Measurements from ENCODE around the gene HOXA5. TPM values are rescaled to one million over a fixed set of nuclear protein-coding genes. Genes with fewer than 3 reads are reported as not detected.

HOXA5 gene
- total and polyA plus RNA-seq, 4 donors, result 20.6 to 171 (median 95.6) TPM

DNA sequence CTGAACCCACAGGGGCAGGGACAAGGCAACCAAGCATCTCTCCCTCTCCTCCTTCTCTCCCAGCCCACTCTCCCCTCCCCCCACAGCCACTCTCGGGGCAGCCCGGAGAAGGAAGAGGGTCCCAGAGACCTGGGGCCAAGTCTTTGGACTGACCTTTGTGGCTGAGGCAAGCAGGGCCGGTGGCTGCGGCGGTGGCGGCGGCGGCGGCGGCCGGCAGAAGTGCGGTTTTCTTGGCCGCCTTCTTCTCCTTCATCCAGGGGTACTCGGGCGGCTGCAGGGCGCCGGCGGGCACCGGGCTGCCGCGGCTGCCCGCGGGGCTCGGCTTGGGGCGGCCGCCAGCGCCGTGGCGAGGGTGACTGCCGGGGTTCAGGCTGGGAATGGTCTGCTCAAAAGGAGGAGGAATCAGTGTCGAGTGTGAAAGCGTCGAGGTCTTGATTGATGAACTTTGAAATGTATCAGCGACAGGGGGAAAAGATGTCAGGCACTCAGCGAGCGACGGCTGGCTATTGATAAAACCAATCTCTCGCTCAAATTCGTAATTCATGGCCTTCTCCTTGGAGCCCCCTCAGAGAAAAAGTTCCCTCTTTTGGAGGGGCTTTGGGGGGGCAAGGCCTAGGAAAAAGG lies 41.4 kb downstream of the HOXA5 start:
- Histone ChIP-seq H3K27ac (ENCODE audit: low read depth, low read length) (peak overlapping the region; percentile 98), H3K4me3 (ENCODE audit: low read depth, low read length) (peak overlapping the region; percentile 85), H3K9me3 (ENCODE audit: control insufficient read depth, insufficient read depth, low read length) (no peaks in the 10 kb centered on the region), H3K27me3 (ENCODE audit: control insufficient read depth, insufficient read depth, low read length) (peaks cover 22% of the 10 kb centered on the region), H3K36me3 (ENCODE audit: control insufficient read depth, insufficient read depth, low read length) (peaks cover 12% of the 10 kb centered on the region), H3K4me1 (ENCODE audit: control insufficient read depth, insufficient read depth, low read length) (peaks cover 63% of the 10 kb centered on the region)
- peak in 3 of 6 donors; percentile 22 to 69 (median 42) for DNase-seq (ENCODE audit: low read depth in 4 of 6, low spot score in 6 of 6)
- WGBS (ENCODE audit: insufficient coverage), result 2% methylated on average over 34 of the region's 39 CpGs

DNA sequence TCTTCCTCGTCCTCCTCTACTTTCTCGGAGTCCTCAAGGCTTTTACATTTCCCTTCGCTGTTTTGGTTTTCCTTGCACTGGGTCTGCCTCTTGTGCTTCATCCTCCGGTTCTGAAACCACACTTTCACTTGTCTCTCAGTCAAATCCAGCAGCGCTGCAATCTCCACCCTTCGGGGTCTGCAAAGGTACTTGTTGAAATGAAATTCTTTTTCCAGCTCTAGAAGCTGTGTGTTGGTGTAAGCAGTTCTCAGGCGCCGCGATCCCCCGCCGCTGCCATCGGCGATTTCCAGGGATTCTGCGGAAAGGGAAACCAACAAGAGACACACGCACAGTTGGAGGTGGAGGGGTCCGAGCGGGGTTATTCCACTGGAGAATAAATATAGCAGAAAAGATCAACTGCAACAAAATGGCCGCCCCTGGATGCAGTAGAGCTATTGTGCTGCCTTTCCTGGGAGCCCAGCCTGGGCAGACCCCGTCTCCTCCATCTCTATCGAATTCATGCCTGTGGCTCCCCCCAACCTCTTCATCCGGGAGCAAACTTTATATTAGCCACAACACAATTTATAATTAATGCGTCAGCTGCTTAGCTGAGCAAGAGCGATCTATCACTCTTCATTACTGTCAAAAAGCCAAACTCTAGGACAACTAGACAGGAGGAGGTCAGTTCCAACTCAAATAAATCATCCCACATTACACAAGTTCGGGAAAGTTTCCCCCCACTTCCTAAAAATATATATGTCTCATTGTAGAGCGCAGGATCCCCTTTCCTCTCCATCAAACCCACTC lies 42.1 kb downstream of the HOXA5 start:
- H3K27ac ChIP-seq (ENCODE audit: low read depth, low read length), result peak overlapping the region; percentile 98
- no peaks in the 10 kb centered on the region for H3K9me3 ChIP-seq (ENCODE audit: control insufficient read depth, insufficient read depth, low read length)
- H3K4me3 ChIP-seq (ENCODE audit: low read depth, low read length), result peak overlapping the region; percentile 85
- peak in 5 of 6 donors; percentile 47 to 88 (median 80) for DNase-seq (ENCODE audit: low read depth in 4 of 6, low spot score in 6 of 6)
- 14% methylated on average over 22 of the region's 25 CpGs for WGBS (ENCODE audit: insufficient coverage)
- peaks cover 8% of the 10 kb centered on the region for H3K36me3 ChIP-seq (ENCODE audit: control insufficient read depth, insufficient read depth, low read length)
- H3K4me1 ChIP-seq (ENCODE audit: control insufficient read depth, insufficient read depth, low read length), result peaks cover 64% of the 10 kb centered on the region
- H3K27me3 ChIP-seq (ENCODE audit: control insufficient read depth, insufficient read depth, low read length), result peaks cover 22% of the 10 kb centered on the region

GRCh38 chr7:27100694-27101170 lies 42.7 kb downstream of the HOXA5 start:
- peak in 4 of 6 donors; percentile 44 to 86 (median 54) for DNase-seq (ENCODE audit: low read depth in 4 of 6, low spot score in 6 of 6)
- 17% methylated on average over 8 of the region's 8 CpGs for WGBS (ENCODE audit: insufficient coverage)
- peak overlapping the region; percentile 85 for H3K4me3 ChIP-seq (ENCODE audit: low read depth, low read length)
- H3K9me3 ChIP-seq (ENCODE audit: control insufficient read depth, insufficient read depth, low read length), result no peaks in the 10 kb centered on the region
- H3K27ac ChIP-seq (ENCODE audit: low read depth, low read length), result peak overlapping the region; percentile 98
- peaks cover 59% of the 10 kb centered on the region for H3K4me1 ChIP-seq (ENCODE audit: control insufficient read depth, insufficient read depth, low read length)
- H3K36me3 ChIP-seq (ENCODE audit: control insufficient read depth, insufficient read depth, low read length), result peaks cover 8% of the 10 kb centered on the region
- peaks cover 20% of the 10 kb centered on the region for H3K27me3 ChIP-seq (ENCODE audit: control insufficient read depth, insufficient read depth, low read length)

GRCh38 chr7:27099453-27100370 lies 43.8 kb downstream of the HOXA5 start:
- DNase-seq (ENCODE audit: low read depth in 4 of 6, low spot score in 6 of 6), result peak in 3 of 6 donors; percentile 23 to 70 (median 48)
- peak overlapping the region; percentile 85 for H3K4me3 ChIP-seq (ENCODE audit: low read depth, low read length)
- WGBS (ENCODE audit: insufficient coverage), result no CpG with 5 or more reads among the region's 8 CpGs

GRCh38 chr7:27098578-27099451 lies 44.7 kb downstream of the HOXA5 start:
- WGBS (ENCODE audit: insufficient coverage), result 12% methylated on average over 21 of the region's 38 CpGs
- peak in 5 of 6 donors; percentile 43 to 91 (median 82) for DNase-seq (ENCODE audit: low read depth in 4 of 6, low spot score in 6 of 6)
- peak overlapping the region; percentile 98 for H3K27ac ChIP-seq (ENCODE audit: low read depth, low read length)
- H3K4me1 ChIP-seq (ENCODE audit: control insufficient read depth, insufficient read depth, low read length), result peaks cover 53% of the 10 kb centered on the region
- H3K4me3 ChIP-seq (ENCODE audit: low read depth, low read length), result peak overlapping the region; percentile 85
- H3K36me3 ChIP-seq (ENCODE audit: control insufficient read depth, insufficient read depth, low read length), result peaks cover 10% of the 10 kb centered on the region
- no peaks in the 10 kb centered on the region for H3K9me3 ChIP-seq (ENCODE audit: control insufficient read depth, insufficient read depth, low read length)
- peaks cover 32% of the 10 kb centered on the region for H3K27me3 ChIP-seq (ENCODE audit: control insufficient read depth, insufficient read depth, low read length)

More at GRCh38 chr7:27099453-27100370, 43.8 kb downstream of the HOXA5 start:
- peak overlapping the region; percentile 98 for H3K27ac ChIP-seq (ENCODE audit: low read depth, low read length)
- no peaks in the 10 kb centered on the region for H3K9me3 ChIP-seq (ENCODE audit: control insufficient read depth, insufficient read depth, low read length)
- peaks cover 30% of the 10 kb centered on the region for H3K27me3 ChIP-seq (ENCODE audit: control insufficient read depth, insufficient read depth, low read length)
- peaks cover 8% of the 10 kb centered on the region for H3K36me3 ChIP-seq (ENCODE audit: control insufficient read depth, insufficient read depth, low read length)
- peaks cover 56% of the 10 kb centered on the region for H3K4me1 ChIP-seq (ENCODE audit: control insufficient read depth, insufficient read depth, low read length)

DNA sequence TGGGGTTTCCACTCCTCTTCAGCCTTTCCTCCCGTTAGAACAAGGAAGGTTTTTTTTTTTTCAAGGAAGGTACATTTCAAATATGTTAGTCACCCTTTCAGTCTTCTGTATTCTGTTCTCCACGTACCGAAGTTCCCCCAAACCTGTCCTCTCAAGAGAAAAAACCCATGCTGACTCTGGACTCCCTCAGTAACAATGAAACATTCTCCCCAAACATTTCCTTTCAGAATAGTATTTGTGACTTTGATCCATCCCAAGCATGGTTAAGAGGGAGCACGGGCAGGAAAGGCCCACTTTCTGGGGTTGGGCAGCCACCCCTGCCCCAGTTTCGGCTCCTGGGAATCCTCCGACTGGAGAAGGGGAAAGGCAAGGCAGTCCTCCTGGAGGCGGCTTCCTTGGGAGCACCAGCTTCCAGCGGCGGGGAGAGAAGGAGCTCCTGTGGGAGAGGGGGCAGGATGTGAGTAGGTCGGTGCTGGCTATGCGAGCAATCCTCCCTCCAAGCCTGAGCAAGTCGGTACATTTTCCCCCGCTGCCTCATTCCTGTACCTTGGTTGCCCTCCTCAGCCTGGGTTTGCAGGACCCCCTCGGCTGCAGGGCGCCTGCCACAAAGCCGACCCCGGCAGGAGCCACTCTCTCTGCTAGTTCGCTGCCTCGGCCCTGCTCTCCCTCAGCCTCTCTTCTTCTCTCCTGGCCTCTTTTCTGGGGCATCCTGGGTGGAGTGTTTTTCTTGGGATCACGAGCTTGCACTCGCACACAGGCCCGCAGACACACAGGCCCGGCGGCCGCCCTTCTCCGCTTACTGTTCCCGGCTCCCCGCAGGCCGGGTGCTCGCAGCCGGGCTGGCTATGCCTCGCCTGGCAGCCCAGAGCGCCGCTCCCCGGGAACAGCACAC lies 45.5 kb downstream of the HOXA5 start:
- H3K36me3 ChIP-seq (ENCODE audit: control insufficient read depth, insufficient read depth, low read length), result peaks cover 5% of the 10 kb centered on the region
- H3K4me1 ChIP-seq (ENCODE audit: control insufficient read depth, insufficient read depth, low read length), result peaks cover 44% of the 10 kb centered on the region
- H3K9me3 ChIP-seq (ENCODE audit: control insufficient read depth, insufficient read depth, low read length), result no peaks in the 10 kb centered on the region
- peak in 2 of 6 donors; percentile 9 to 47 for DNase-seq (ENCODE audit: low read depth in 4 of 6, low spot score in 6 of 6)
- peaks cover 29% of the 10 kb centered on the region for H3K27me3 ChIP-seq (ENCODE audit: control insufficient read depth, insufficient read depth, low read length)
- peak overlapping the region; percentile 98 for H3K27ac ChIP-seq (ENCODE audit: low read depth, low read length)
- WGBS (ENCODE audit: insufficient coverage), result 10% methylated on average over 26 of the region's 35 CpGs
- H3K4me3 ChIP-seq (ENCODE audit: low read depth, low read length), result peak overlapping the region; percentile 85

GRCh38 chr7:27096768-27097514 lies 46.5 kb downstream of the HOXA5 start:
- Histone ChIP-seq H3K9me3 (ENCODE audit: control insufficient read depth, insufficient read depth, low read length) (no peaks in the 10 kb centered on the region), H3K27me3 (ENCODE audit: control insufficient read depth, insufficient read depth, low read length) (peaks cover 28% of the 10 kb centered on the region), H3K4me3 (ENCODE audit: low read depth, low read length) (peak overlapping the region; percentile 85), H3K27ac (ENCODE audit: low read depth, low read length) (peak overlapping the region; percentile 98), H3K4me1 (ENCODE audit: control insufficient read depth, insufficient read depth, low read length) (peaks cover 43% of the 10 kb centered on the region), H3K36me3 (ENCODE audit: control insufficient read depth, insufficient read depth, low read length) (peaks cover 5% of the 10 kb centered on the region)
- peak in 4 of 6 donors; percentile 29 to 78 (median 54) for DNase-seq (ENCODE audit: low read depth in 4 of 6, low spot score in 6 of 6)
- WGBS (ENCODE audit: insufficient coverage), result 0% methylated on average over 25 of the region's 41 CpGs

Data from spinal cord (tissue), 10 donors.